Fibroblast of villous mesenchyme (primary cell): Measurements from ENCODE around the gene HCFC1. TPM values are rescaled to one million over a fixed set of nuclear protein-coding genes. Genes with fewer than 3 reads are reported as not detected.

Source experiments
- DNase-seq: peaks from one replicate; pipeline ENCODE4 v3.0.0-alpha.2; 2010; ENCODE audit warnings: low read depth
- H3K4me3 ChIP-seq: 2 replicates; pipeline ENCODE4 v1.5.1; 2011; ENCODE audit warnings: low read depth, mild to moderate bottlenecking, low read length
- CTCF ChIP-seq: IDR thresholded peaks from 2 replicates; pipeline ENCODE4 v1.5.1; 2012; ENCODE audit warnings: low read depth, mild to moderate bottlenecking, low read length; ENCODE audit not compliant: insufficient read depth
- total RNA-seq: library from RNA; depleted of rRNA; stranded (reverse); fragments of >200 nt; gene quantifications from 2 replicates; pipeline ENCODE4 v1.2.3, GENCODE V29; 2012

The HCFC1 gene
- 28.1 and 28.3 TPM in 2 replicates for total RNA-seq

GRCh38 chrX:153971450-153972367 lies at the start of gene HCFC1:
Gene HCFC1, minus strand, starts transcription at chrX:153971818. Its CDS starts 978 bp downstream, at chrX:153970840.
- DNase-seq: peak; percentile 89
- H3K4me3 ChIP-seq: peak within 1 kb of the TSS; percentile 88
- no peak for TF ChIP-seq CTCF

GRCh38 chrX:154021131-154021611 lies 49.6 kb upstream of the HCFC1 start:
- DNase-seq: peak; percentile 71
- no peak for TF ChIP-seq CTCF
- H3K4me3 ChIP-seq: no peak overlapping the region

- H3K4me3 ChIP-seq: peak overlapping the region; percentile 50
- no peak for TF ChIP-seq CTCF
- DNase-seq: no peak
These were observed 49.0 kb upstream of the HCFC1 start for GRCh38 chrX:154020536-154021115.

- DNase-seq: peak; percentile 62
- H3K4me3 ChIP-seq: peak within 1 kb of the TSS; percentile 56
- no peak for TF ChIP-seq CTCF
These were observed 48.3 kb upstream of the HCFC1 start, which contains the start of gene IRAK1 for GRCh38 chrX:154019633-154020528. Gene IRAK1, minus strand, starts transcription at chrX:154019902. Its CDS starts 90 bp downstream, at chrX:154019812.

- no peak for DNase-seq
- peak overlapping the region; percentile 56 for H3K4me3 ChIP-seq
- no peak for TF ChIP-seq CTCF
These were observed 47.5 kb upstream of the HCFC1 start for GRCh38 chrX:154019061-154019621.

GRCh38 chrX:154018518-154019060 lies 47.0 kb upstream of the HCFC1 start:
- TF ChIP-seq CTCF: no peak
- peak overlapping the region; percentile 56 for H3K4me3 ChIP-seq
- no peak for DNase-seq
